K562 (cell line): ENCODE results near the gene INPP5K. TPM values are rescaled to one million over a fixed set of nuclear protein-coding genes. Genes with fewer than 3 reads are reported as not detected.
A peak's percentile ranks its signal among the peaks of the same experiment; 100 is the strongest.

Experiments
- ELF1 ChIP-seq: fragments of 200-800 bp; sonication (Bioruptor generic); IDR thresholded peaks from 2 replicates; pipeline ENCODE4 v1.6.1; 2016; ENCODE audit warnings: missing genetic modification characterization, missing compliant biosample characterization
- FOXA3 ChIP-seq, 2 experiments: fragments of 450-650 bp in 1 of 2; sonication (generic) in 1 of 2; formaldehyde crosslinking; IDR thresholded peaks in 1 of 2; conservative IDR thresholded peaks in 1 of 2; 2 replicates each; pipeline versions ENCODE4 v1.4.0 to v1.8.0; 2020 to 2022; ENCODE audit warnings: mild to moderate bottlenecking in 2 of 2, missing genetic modification reagents in 1 of 2
- FOXP1 ChIP-seq: sonication (generic); formaldehyde crosslinking; IDR thresholded peaks from 2 replicates; pipeline ENCODE4 v1.8.0; 2022; ENCODE audit warnings: mild to moderate bottlenecking, missing genetic modification reagents
- KDM4B ChIP-seq, 2 experiments: fragments of 450-650 bp in 1 of 2; sonication (generic) in 1 of 2; IDR thresholded peaks; 2 replicates each; pipeline ENCODE4 v1.6.1; 2016 to 2017; ENCODE audit warnings: borderline replicate concordance in 2 of 2, antibody characterized with exemption in 1 of 2, low read depth in 1 of 2, mild to moderate bottlenecking in 1 of 2
- KLF16 ChIP-seq: IDR thresholded peaks from 2 replicates; pipeline ENCODE4 v1.6.1; 2016; ENCODE audit warnings: antibody characterized with exemption
- MAZ ChIP-seq, 2 experiments: fragments of 450-650 bp in 1 of 2; sonication (generic) in 1 of 2; formaldehyde crosslinking; IDR thresholded peaks in 1 of 2; conservative IDR thresholded peaks in 1 of 2; 2 replicates each; pipeline versions ENCODE4 v1.4.0 to v1.5.0; 2020; ENCODE audit warnings: mild to moderate bottlenecking in 1 of 2, missing genetic modification reagents in 1 of 2
- MTA3 ChIP-seq: fragments of 450-650 bp; formaldehyde crosslinking; IDR thresholded peaks from 2 replicates; pipeline ENCODE4 v1.6.1; 2017; ENCODE audit warnings: mild to moderate bottlenecking, borderline replicate concordance
- NONO ChIP-seq, 2 experiments: fragments of 200-400 bp in 1 of 2; fragments of 450-650 bp in 1 of 2; formaldehyde crosslinking in 1 of 2; IDR thresholded peaks; 2 replicates each; pipeline ENCODE4 v1.6.1; 2017; ENCODE audit warnings: low read depth in 2 of 2, mild to moderate bottlenecking in 2 of 2, moderate library complexity in 2 of 2, low read length in 1 of 2
- NR2C1 ChIP-seq, 2 experiments: fragments of 450-650 bp; IDR thresholded peaks; 2 replicates each; pipeline ENCODE4 v1.6.1; 2017; ENCODE audit warnings: mild to moderate bottlenecking in 2 of 2, antibody characterized with exemption in 1 of 2, inconsistent platforms in 1 of 2, missing compliant biosample characterization in 1 of 2, missing genetic modification characterization in 1 of 2
- POLR2B ChIP-seq: fragments of 450-650 bp; IDR thresholded peaks from 2 replicates; pipeline ENCODE4 v1.6.1; 2018; ENCODE audit warnings: low read depth; ENCODE audit not compliant: partially characterized antibody
- POU5F1 ChIP-seq: fragments of 150-350 bp; IDR thresholded peaks from 2 replicates; pipeline ENCODE4 v1.6.1; 2014; ENCODE audit warnings: borderline replicate concordance, low read length, low read depth, mild to moderate bottlenecking; ENCODE audit not compliant: partially characterized antibody
- PTRF ChIP-seq: fragments of 450-650 bp; IDR thresholded peaks from 2 replicates; pipeline ENCODE4 v1.6.1; 2016; ENCODE audit warnings: mild to moderate bottlenecking, missing genetic modification characterization, missing compliant biosample characterization
- RBFOX2 ChIP-seq: fragments of 200-400 bp; formaldehyde crosslinking; IDR thresholded peaks from 2 replicates; pipeline ENCODE4 v1.6.1; 2017; ENCODE audit warnings: low read depth, mild to moderate bottlenecking, low read length, moderate library complexity
- ZFP36 ChIP-seq: fragments of 150-350 bp; IDR thresholded peaks from 2 replicates; pipeline ENCODE4 v1.6.1; 2018; ENCODE audit warnings: low read length, low read depth; ENCODE audit not compliant: partially characterized antibody
- ZNF146 ChIP-seq: IDR thresholded peaks from one replicate; pipeline ENCODE4 v1.6.1; 2018; ENCODE audit warnings: missing compliant biosample characterization; ENCODE audit not compliant: unreplicated experiment
- ZNF263 ChIP-seq: sonication (generic); formaldehyde crosslinking; IDR thresholded peaks from 2 replicates; pipeline ENCODE4 v1.8.0; 2022; ENCODE audit warnings: mild to moderate bottlenecking, missing genetic modification reagents, borderline replicate concordance
- ZNF282 ChIP-seq: sonication (generic); formaldehyde crosslinking; IDR thresholded peaks from 2 replicates; pipeline ENCODE4 v1.8.1; 2023; ENCODE audit warnings: missing genetic modification reagents
- polyA plus RNA-seq, 8 experiments: library from polyadenylated mRNA; depleted of rRNA in 4 of 8; stranded (reverse) in 5 of 8; unstranded in 3 of 8; fragments of >200 nt; fragmentation: Nextera tagmentation in 2 of 8; fragmentation: Illumina TruSeq in 1 of 8; extraction: Ambion mirVana in 2 of 8; extraction: Trizol in 1 of 8; gene quantifications; 2 replicates each; pipeline versions ENCODE4 v1.2.1 to v1.2.3, GENCODE V29; 2011 to 2014; ENCODE audit warnings: inconsistent platforms in 1 of 8, missing spikeins in 1 of 8
- total RNA-seq, 7 experiments: library from RNA; depleted of rRNA in 6 of 7; stranded (reverse); fragments of >200 nt in 6 of 7; fragmentation: Illumina TruSeq in 2 of 7; extraction: Trizol in 2 of 7; gene quantifications; 2 replicates each; pipeline versions ENCODE4 v1.2.1 to v1.2.3, GENCODE V29; 2011 to 2021; ENCODE audit warnings: low replicate concordance in 1 of 7
- TF ChIP-seq, protein P1 (sequence below): fragments of 450-650 bp; conservative IDR thresholded peaks from 2 replicates; pipeline ENCODE4 v1.6.1; 2016; ENCODE audit warnings: missing genetic modification characterization, low read depth, mild to moderate bottlenecking, control low read depth, missing compliant biosample characterization
- TF ChIP-seq, protein P2 (sequence below), 2 experiments: IDR thresholded peaks; 2 replicates each; pipeline ENCODE4 v1.6.1; 2012; ENCODE audit warnings: improper control_type of control experiment in 2 of 2, low read depth in 2 of 2, low read length in 2 of 2, borderline replicate concordance in 1 of 2
- TF ChIP-seq, protein P3 (sequence below), 2 experiments: IDR thresholded peaks; 2 replicates each; pipeline ENCODE4 v1.6.1; 2011; ENCODE audit warnings: borderline replicate concordance in 1 of 2, control low read depth in 1 of 2, low read depth in 1 of 2, low read length in 1 of 2, mild to moderate bottlenecking in 1 of 2, mixed read lengths in 1 of 2, moderate library complexity in 1 of 2; ENCODE audit not compliant: insufficient read depth in 1 of 2, insufficient read length in 1 of 2, poor library complexity in 1 of 2, severe bottlenecking in 1 of 2; ENCODE audit errors: extremely low read depth in 1 of 2

INPP5K gene
- total and polyA plus RNA-seq, 9 of the 15 experiments (the other 6 are each of a cell fraction or from before 2014, with no cell fraction given) = 0.63 to 15.1 (median 10.1) TPM

GRCh38 chr17:1487939-1488825 lies 28.2 kb downstream of the INPP5K start (continued):
- TF ChIP-seq, protein P1, sequence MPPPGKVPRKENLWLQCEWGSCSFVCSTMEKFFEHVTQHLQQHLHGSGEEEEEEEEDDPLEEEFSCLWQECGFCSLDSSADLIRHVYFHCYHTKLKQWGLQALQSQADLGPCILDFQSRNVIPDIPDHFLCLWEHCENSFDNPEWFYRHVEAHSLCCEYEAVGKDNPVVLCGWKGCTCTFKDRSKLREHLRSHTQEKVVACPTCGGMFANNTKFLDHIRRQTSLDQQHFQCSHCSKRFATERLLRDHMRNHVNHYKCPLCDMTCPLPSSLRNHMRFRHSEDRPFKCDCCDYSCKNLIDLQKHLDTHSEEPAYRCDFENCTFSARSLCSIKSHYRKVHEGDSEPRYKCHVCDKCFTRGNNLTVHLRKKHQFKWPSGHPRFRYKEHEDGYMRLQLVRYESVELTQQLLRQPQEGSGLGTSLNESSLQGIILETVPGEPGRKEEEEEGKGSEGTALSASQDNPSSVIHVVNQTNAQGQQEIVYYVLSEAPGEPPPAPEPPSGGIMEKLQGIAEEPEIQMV (tag) = no peak
- TF ChIP-seq FOXP1 (CRISPR knock-in tag) = peak; percentile 65; the same call in 1 of the 2 replicates
- TF ChIP-seq, protein P2, sequence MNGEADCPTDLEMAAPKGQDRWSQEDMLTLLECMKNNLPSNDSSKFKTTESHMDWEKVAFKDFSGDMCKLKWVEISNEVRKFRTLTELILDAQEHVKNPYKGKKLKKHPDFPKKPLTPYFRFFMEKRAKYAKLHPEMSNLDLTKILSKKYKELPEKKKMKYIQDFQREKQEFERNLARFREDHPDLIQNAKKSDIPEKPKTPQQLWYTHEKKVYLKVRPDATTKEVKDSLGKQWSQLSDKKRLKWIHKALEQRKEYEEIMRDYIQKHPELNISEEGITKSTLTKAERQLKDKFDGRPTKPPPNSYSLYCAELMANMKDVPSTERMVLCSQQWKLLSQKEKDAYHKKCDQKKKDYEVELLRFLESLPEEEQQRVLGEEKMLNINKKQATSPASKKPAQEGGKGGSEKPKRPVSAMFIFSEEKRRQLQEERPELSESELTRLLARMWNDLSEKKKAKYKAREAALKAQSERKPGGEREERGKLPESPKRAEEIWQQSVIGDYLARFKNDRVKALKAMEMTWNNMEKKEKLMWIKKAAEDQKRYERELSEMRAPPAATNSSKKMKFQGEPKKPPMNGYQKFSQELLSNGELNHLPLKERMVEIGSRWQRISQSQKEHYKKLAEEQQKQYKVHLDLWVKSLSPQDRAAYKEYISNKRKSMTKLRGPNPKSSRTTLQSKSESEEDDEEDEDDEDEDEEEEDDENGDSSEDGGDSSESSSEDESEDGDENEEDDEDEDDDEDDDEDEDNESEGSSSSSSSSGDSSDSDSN (IDR thresholded peaks at IDR 0.05; ENCODE audit: borderline replicate concordance in 1 of 2, low read depth in 2 of 2, low read length in 2 of 2) = 0 out of 4 replicates have a peak, but pooled peaks of 1 of the 2 experiments have one; percentile 35
- no peak for TF ChIP-seq PTRF
- TF ChIP-seq ZNF282 = no peak
- TF ChIP-seq ELF1 (tag) = no peak
- TF ChIP-seq, protein P3, sequence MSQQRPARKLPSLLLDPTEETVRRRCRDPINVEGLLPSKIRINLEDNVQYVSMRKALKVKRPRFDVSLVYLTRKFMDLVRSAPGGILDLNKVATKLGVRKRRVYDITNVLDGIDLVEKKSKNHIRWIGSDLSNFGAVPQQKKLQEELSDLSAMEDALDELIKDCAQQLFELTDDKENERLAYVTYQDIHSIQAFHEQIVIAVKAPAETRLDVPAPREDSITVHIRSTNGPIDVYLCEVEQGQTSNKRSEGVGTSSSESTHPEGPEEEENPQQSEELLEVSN (IDR thresholded peaks at IDR 0.05; ENCODE audit: borderline replicate concordance in 1 of 2, extremely low read depth in 1 of 2, insufficient read depth in 1 of 2, insufficient read length in 1 of 2, low read depth in 1 of 2, low read length in 1 of 2, poor library complexity in 1 of 2, severe bottlenecking in 1 of 2) = peak in 1 of 2 experiments; percentile 24
- peak; percentile 61 for TF ChIP-seq RBFOX2
- peak; percentile 70; the same call in 1 of the 2 replicates for TF ChIP-seq MTA3
- no peak for TF ChIP-seq KDM4B (IDR thresholded peaks at IDR 0.05; ENCODE audit: borderline replicate concordance in 2 of 2, low read depth in 1 of 2)
- peak in 1 of 2 experiments; percentile 44; a peak in 1 of 4 replicates for TF ChIP-seq NONO (IDR thresholded peaks at IDR 0.05; ENCODE audit: low read depth in 2 of 2, low read length in 1 of 2)
- no peak for TF ChIP-seq KLF16
- TF ChIP-seq ZNF263 (CRISPR knock-in tag) = no peak
- no peak for TF ChIP-seq ZNF146
- TF ChIP-seq NR2C1 (IDR thresholded peaks at IDR 0.05) = no peak
- TF ChIP-seq NR2C1 (tag; IDR thresholded peaks at IDR 0.05) = 0 out of 2 replicates have a peak, but pooled peaks have one; percentile 18
- 0 out of 4 replicates have a peak, but pooled peaks of 1 of the 2 experiments have one; percentile 15 for TF ChIP-seq FOXA3 (CRISPR knock-in tag; conservative IDR thresholded peaks at IDR 0.05 in 1 of 2, IDR thresholded peaks at IDR 0.05 in 1 of 2)
- TF ChIP-seq POU5F1 = no peak
- TF ChIP-seq POLR2B = no peak
- peak; percentile 1 to 76; a peak in 2 of 4 replicates for TF ChIP-seq MAZ (CRISPR knock-in tag; conservative IDR thresholded peaks at IDR 0.05 in 1 of 2, IDR thresholded peaks at IDR 0.05 in 1 of 2)
- no peak for TF ChIP-seq ZFP36
